GM19043 (cell line): ENCODE data around the gene ATP9A.

Experiments used
- ATAC-seq: cut with Tn5 transposase; IDR thresholded peaks from one replicate; pipeline ENCODE4 v1.9.1; 2021; ENCODE audit warnings: low read depth; ENCODE audit not compliant: unreplicated experiment

Gene ATP9A

GRCh38 chr20:51634877-51635276, 133.3 kb downstream of the ATP9A start:
- no peak for ATAC-seq

GRCh38 chr20:51634257-51634656, 133.9 kb downstream of the ATP9A start:
- ATAC-seq: no peak

- ATAC-seq: no peak
Observed at GRCh38 chr20:51633430-51633829, 134.8 kb downstream of the ATP9A start.

GRCh38 chr20:51631953-51632352, 136.2 kb downstream of the ATP9A start:
- no peak for ATAC-seq

GRCh38 chr20:51631011-51631950, 136.9 kb downstream of the ATP9A start:
- ATAC-seq: no peak

- ATAC-seq: no peak
Observed at GRCh38 chr20:51629399-51630058, 138.7 kb downstream of the ATP9A start.

GRCh38 chr20:51628533-51629398, 139.4 kb downstream of the ATP9A start:
- no peak for ATAC-seq

- ATAC-seq: no peak
Observed at GRCh38 chr20:51627586-51627985, 140.6 kb downstream of the ATP9A start.

- no peak for ATAC-seq
Observed at GRCh38 chr20:51625105-51625504, 143.1 kb downstream of the ATP9A start.

GRCh38 chr20:51624157-51624731, 143.9 kb downstream of the ATP9A start:
- ATAC-seq: no peak

GRCh38 chr20:51623255-51623654, 144.9 kb downstream of the ATP9A start:
- no peak for ATAC-seq

GRCh38 chr20:51622004-51622874, 146.0 kb downstream of the ATP9A start:
- ATAC-seq: no peak

GRCh38 chr20:51620432-51620831, 147.8 kb downstream of the ATP9A start:
- ATAC-seq: no peak

GRCh38 chr20:51616060-51616459, 152.1 kb downstream of the ATP9A start:
- ATAC-seq: no peak

GRCh38 chr20:51614687-51615086, 153.5 kb downstream of the ATP9A start:
- ATAC-seq: no peak

GRCh38 chr20:51613580-51613979, 154.6 kb downstream of the ATP9A start:
- ATAC-seq: no peak

GRCh38 chr20:51612896-51613295, 155.3 kb downstream of the ATP9A start:
- no peak for ATAC-seq

- no peak for ATAC-seq
Observed at GRCh38 chr20:51611625-51611890, 156.6 kb downstream of the ATP9A start.

- ATAC-seq: no peak
Observed at GRCh38 chr20:51610761-51611624, 157.2 kb downstream of the ATP9A start.
